ENCODE data around the gene KLF13. TPM values are rescaled to one million over a fixed set of nuclear protein-coding genes. Genes with fewer than 3 reads are reported as not detected.

The KLF13 gene
- total and polyA plus RNA-seq, 4 donors = 27.2 to 58.7 (median 33.6) TPM

GRCh38 chr15:31325595-31326155 lies 960 bp upstream of the KLF13 start:
- H3K27ac ChIP-seq (ENCODE audit: low read depth in 1 of 2, low read length in 2 of 2) = peak overlapping the region; percentile 81 to 91
- no peaks in the 10 kb centered on the region for H3K9me3 ChIP-seq (ENCODE audit: control insufficient read depth, low read length)
- 1% methylated on average over 41 to 58 of the region's 58 CpGs for WGBS, 2 donors
- H3K36me3 ChIP-seq (ENCODE audit: control insufficient read depth in 1 of 2, insufficient read depth in 2 of 2, low read length in 1 of 2) = no peaks in the 10 kb centered on the region
- peak overlapping the region; percentile 69 to 70 for H3K4me3 ChIP-seq (ENCODE audit: low read length in 2 of 2)
- intact Hi-C loops (cut with DNase I) = loop anchor here (5.0 to 10.0 kb wide), 8 partner anchors 42 to 539 kb away; partner anchors contain the start of gene MTMR10 (in 1 of the 2)
- DNase-seq = peak; percentile 78 to 81
- H3K27me3 ChIP-seq (ENCODE audit: control insufficient read depth in 1 of 2, insufficient read depth in 2 of 2, low read length in 1 of 2) = no peaks in the 10 kb centered on the region
- peak; percentile 37 for ATAC-seq (ENCODE audit: low FRiP score)
- peaks cover 0 to 3% of the 10 kb centered on the region in 2 donors for H3K4me1 ChIP-seq (ENCODE audit: control insufficient read depth in 1 of 2, insufficient read depth in 2 of 2, low read length in 2 of 2)

DNA sequence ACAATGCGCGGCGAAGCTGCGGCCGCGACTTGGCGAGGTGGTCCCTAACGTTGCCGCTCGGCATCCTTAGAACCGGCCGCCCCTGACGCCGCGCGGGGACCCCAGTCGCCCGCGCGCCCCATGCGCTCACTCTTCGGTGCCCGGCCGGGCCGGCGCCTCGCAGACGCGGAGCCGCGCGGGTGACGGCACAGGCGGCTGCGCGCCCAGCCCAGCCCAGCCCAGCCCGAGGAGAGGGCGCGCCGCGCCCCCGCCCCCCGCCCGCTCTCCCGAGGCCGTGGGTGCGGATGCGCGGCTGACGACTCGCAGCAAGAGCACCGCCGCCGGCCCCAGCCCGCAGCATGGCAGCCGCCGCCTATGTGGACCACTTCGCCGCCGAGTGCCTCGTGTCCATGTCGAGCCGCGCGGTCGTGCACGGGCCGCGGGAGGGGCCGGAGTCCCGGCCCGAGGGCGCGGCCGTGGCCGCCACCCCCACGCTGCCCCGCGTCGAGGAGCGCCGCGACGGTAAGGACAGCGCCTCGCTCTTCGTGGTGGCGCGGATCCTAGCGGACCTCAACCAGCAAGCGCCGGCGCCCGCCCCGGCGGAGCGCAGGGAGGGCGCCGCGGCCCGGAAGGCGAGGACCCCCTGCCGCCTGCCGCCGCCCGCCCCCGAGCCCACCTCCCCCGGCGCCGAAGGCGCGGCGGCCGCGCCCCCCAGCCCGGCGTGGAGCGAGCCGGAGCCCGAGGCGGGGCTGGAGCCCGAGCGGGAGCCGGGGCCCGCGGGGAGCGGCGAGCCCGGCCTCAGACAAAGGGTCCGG lies 437 bp downstream of the KLF13 start:
- peaks cover 0 to 3% of the 10 kb centered on the region in 2 donors for H3K4me1 ChIP-seq (ENCODE audit: control insufficient read depth in 1 of 2, insufficient read depth in 2 of 2, low read length in 2 of 2)
- peak overlapping the region; percentile 83 to 90 for H3K27ac ChIP-seq (ENCODE audit: low read depth in 1 of 2, low read length in 2 of 2)
- no peaks in the 10 kb centered on the region for H3K27me3 ChIP-seq (ENCODE audit: control insufficient read depth in 1 of 2, insufficient read depth in 2 of 2, low read length in 1 of 2)
- intact Hi-C loops (cut with DNase I) = loop anchor here (5.0 to 10.0 kb wide), 8 partner anchors 40 to 538 kb away; partner anchors contain the start of gene MTMR10 (in 1 of the 2)
- peak overlapping the region; percentile 79 to 95 for H3K4me3 ChIP-seq (ENCODE audit: low read length in 2 of 2)
- 0 to 1% methylated on average over 39 to 130 of the region's 130 CpGs for WGBS, 2 donors
- H3K36me3 ChIP-seq (ENCODE audit: control insufficient read depth in 1 of 2, insufficient read depth in 2 of 2, low read length in 1 of 2) = no peaks in the 10 kb centered on the region
- DNase-seq = peak in 1 of 2 donors; percentile 83
- no peaks in the 10 kb centered on the region for H3K9me3 ChIP-seq (ENCODE audit: control insufficient read depth, low read length)
- ATAC-seq (ENCODE audit: low FRiP score) = peak; percentile 53

GRCh38 chr15:31327669-31328427 lies 1.2 kb downstream of the KLF13 start:
- peak overlapping the region; percentile 53 to 82 for H3K27ac ChIP-seq (ENCODE audit: low read depth in 1 of 2, low read length in 2 of 2)
- no peaks in the 10 kb centered on the region for H3K36me3 ChIP-seq (ENCODE audit: control insufficient read depth in 1 of 2, insufficient read depth in 2 of 2, low read length in 1 of 2)
- no peaks in the 10 kb centered on the region for H3K9me3 ChIP-seq (ENCODE audit: control insufficient read depth, low read length)
- DNase-seq = peak; percentile 78 to 81
- peak overlapping the region; percentile 79 to 95 for H3K4me3 ChIP-seq (ENCODE audit: low read length in 2 of 2)
- 0 to 1% methylated on average over 51 to 108 of the region's 108 CpGs for WGBS, 2 donors
- intact Hi-C loops (cut with DNase I) = loop anchor here (5.0 to 10.0 kb wide), 8 partner anchors 39 to 537 kb away; partner anchors contain the start of gene MTMR10 (in 1 of the 2)
- ATAC-seq (ENCODE audit: low FRiP score) = peak; percentile 2
- H3K27me3 ChIP-seq (ENCODE audit: control insufficient read depth in 1 of 2, insufficient read depth in 2 of 2, low read length in 1 of 2) = no peaks in the 10 kb centered on the region
- peaks cover 0 to 3% of the 10 kb centered on the region in 2 donors for H3K4me1 ChIP-seq (ENCODE audit: control insufficient read depth in 1 of 2, insufficient read depth in 2 of 2, low read length in 2 of 2)

DNA sequence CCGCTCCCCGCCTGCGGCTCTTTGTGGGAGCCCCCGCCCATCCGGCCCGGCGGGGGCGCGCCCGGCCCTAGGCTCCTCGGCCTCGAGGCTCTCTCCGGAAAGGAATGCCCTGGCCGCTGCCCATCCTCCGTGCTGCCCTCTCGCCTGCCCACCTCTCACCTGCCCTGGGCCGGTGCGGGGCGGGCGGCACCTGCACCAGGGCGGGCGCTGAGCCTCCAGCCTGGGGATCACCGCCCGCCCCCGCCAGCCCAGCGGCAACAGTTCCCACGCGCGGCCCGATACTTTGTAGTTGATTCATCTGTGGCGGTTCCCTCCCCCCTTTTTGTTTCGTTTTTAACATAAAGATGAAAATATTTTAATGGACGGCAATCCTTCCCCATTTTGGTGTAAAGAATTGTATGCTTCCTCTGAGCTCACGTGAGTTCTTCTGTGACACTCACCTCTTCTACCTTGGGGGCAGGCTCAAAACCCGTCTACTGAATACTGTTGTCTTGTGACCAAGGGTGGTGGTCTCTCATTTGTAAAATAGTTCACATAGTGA lies 1.9 kb downstream of the KLF13 start:
- WGBS, 2 donors = 0 to 1% methylated on average over 35 of the region's 35 CpGs
- no peak for ATAC-seq (ENCODE audit: low FRiP score)
- Histone ChIP-seq H3K9me3 (ENCODE audit: control insufficient read depth, low read length) (no peaks in the 10 kb centered on the region), H3K4me3 (ENCODE audit: low read length in 2 of 2) (peak overlapping the region; percentile 79 to 95), H3K36me3 (ENCODE audit: control insufficient read depth in 1 of 2, insufficient read depth in 2 of 2, low read length in 1 of 2) (no peaks in the 10 kb centered on the region), H3K27me3 (ENCODE audit: control insufficient read depth in 1 of 2, insufficient read depth in 2 of 2, low read length in 1 of 2) (no peaks in the 10 kb centered on the region), H3K27ac (ENCODE audit: low read depth in 1 of 2, low read length in 2 of 2) (peak overlapping the region in 1 of 2 donors; percentile 82), H3K4me1 (ENCODE audit: control insufficient read depth in 1 of 2, insufficient read depth in 2 of 2, low read length in 2 of 2) (peaks cover 0 to 3% of the 10 kb centered on the region in 2 donors)
- peak in 1 of 2 donors; percentile 68 for DNase-seq
- intact Hi-C loops (cut with DNase I) = loop anchor here (5.0 to 10.0 kb wide), 8 partner anchors 39 to 536 kb away; partner anchors contain the start of gene MTMR10 (in 1 of the 2)

DNA sequence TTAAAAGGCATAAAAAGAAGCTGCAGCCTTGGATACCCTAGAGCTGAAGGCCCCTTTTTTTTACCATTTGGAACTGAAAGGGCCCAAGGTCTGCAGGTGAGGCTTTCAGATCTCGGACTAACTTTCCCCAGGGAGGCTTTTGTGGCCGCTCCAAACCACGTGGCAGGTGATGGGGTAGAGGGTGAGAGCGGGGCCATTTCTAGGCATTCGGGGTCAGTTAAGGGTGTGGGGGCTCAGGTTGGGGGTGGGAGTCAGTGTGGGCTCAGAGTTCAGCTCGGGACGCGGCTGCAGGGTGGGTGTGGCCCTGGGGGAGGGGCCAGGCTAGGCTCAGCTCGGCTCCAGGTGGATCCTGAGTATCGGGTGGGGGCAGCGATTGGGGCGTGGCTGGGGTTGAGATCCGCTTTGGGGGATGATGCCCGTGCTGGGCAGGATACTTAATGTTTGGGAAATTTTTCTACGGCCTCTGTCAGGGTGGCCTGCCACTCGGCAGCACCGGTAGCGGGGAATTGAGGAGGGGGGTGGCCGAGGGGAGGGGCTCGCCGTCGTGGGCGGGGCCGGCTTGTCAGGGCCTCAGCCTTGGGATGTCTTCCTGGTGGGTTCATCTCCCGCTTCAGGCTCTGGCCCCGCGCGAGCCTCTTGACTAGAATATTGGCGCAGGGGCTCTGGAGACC lies 2.5 kb downstream of the KLF13 start:
- intact Hi-C loops (cut with DNase I) = loop anchor here (5.0 to 10.0 kb wide), 8 partner anchors 38 to 536 kb away; partner anchors contain the start of gene MTMR10 (in 1 of the 2)
- no peak for ATAC-seq (ENCODE audit: low FRiP score)
- Histone ChIP-seq H3K4me3 (ENCODE audit: low read length in 2 of 2) (no peak overlapping the region), H3K27ac (ENCODE audit: low read depth in 1 of 2, low read length in 2 of 2) (no peak overlapping the region), H3K4me1 (ENCODE audit: control insufficient read depth in 1 of 2, insufficient read depth in 2 of 2, low read length in 2 of 2) (peaks cover 0 to 3% of the 10 kb centered on the region in 2 donors), H3K9me3 (ENCODE audit: control insufficient read depth, low read length) (no peaks in the 10 kb centered on the region), H3K27me3 (ENCODE audit: control insufficient read depth in 1 of 2, insufficient read depth in 2 of 2, low read length in 1 of 2) (no peaks in the 10 kb centered on the region), H3K36me3 (ENCODE audit: control insufficient read depth in 1 of 2, insufficient read depth in 2 of 2, low read length in 1 of 2) (no peaks in the 10 kb centered on the region)
- WGBS, 2 donors = 35 to 45% methylated on average over 23 to 29 of the region's 29 CpGs
- DNase-seq = peak in 1 of 2 donors; percentile 56

- Histone ChIP-seq H3K27me3 (ENCODE audit: control insufficient read depth in 1 of 2, insufficient read depth in 2 of 2, low read length in 1 of 2) (no peaks in the 10 kb centered on the region), H3K4me1 (ENCODE audit: control insufficient read depth in 1 of 2, insufficient read depth in 2 of 2, low read length in 2 of 2) (peaks cover 0 to 3% of the 10 kb centered on the region in 2 donors), H3K36me3 (ENCODE audit: control insufficient read depth in 1 of 2, insufficient read depth in 2 of 2, low read length in 1 of 2) (no peaks in the 10 kb centered on the region), H3K27ac (ENCODE audit: low read depth in 1 of 2, low read length in 2 of 2) (peak overlapping the region in 1 of 2 donors; percentile 20), H3K4me3 (ENCODE audit: low read length in 2 of 2) (no peak overlapping the region), H3K9me3 (ENCODE audit: control insufficient read depth, low read length) (no peaks in the 10 kb centered on the region)
- ATAC-seq (ENCODE audit: low FRiP score) = no peak
- DNase-seq = no peak
- intact Hi-C loops (cut with DNase I) = loop anchor here (5.0 to 10.0 kb wide), 8 partner anchors 38 to 535 kb away; partner anchors contain the start of gene MTMR10 (in 1 of the 2)
- WGBS, 2 donors = 59 to 62% methylated on average over 15 of the region's 15 CpGs
These were observed 3.0 kb downstream of the KLF13 start for GRCh38 chr15:31329640-31330010.

GRCh38 chr15:31330111-31330785 lies 3.6 kb downstream of the KLF13 start:
- no peaks in the 10 kb centered on the region for H3K4me1 ChIP-seq (ENCODE audit: control insufficient read depth in 1 of 2, insufficient read depth in 2 of 2, low read length in 2 of 2)

More at GRCh38 chr15:31330111-31330785, 3.6 kb downstream of the KLF13 start:
- WGBS, 2 donors = 53 to 62% methylated on average over 10 of the region's 10 CpGs
- intact Hi-C loops (cut with DNase I) = no loop called here
- no peaks in the 10 kb centered on the region for H3K36me3 ChIP-seq (ENCODE audit: control insufficient read depth in 1 of 2, insufficient read depth in 2 of 2, low read length in 1 of 2)
- DNase-seq (no peak), ATAC-seq (ENCODE audit: low FRiP score) (no peak)
- H3K9me3 ChIP-seq (ENCODE audit: control insufficient read depth, low read length) = no peaks in the 10 kb centered on the region
- H3K27me3 ChIP-seq (ENCODE audit: control insufficient read depth in 1 of 2, insufficient read depth in 2 of 2, low read length in 1 of 2) = no peaks in the 10 kb centered on the region
- peak overlapping the region in 1 of 2 donors; percentile 20 for H3K27ac ChIP-seq (ENCODE audit: low read depth in 1 of 2, low read length in 2 of 2)
- H3K4me3 ChIP-seq (ENCODE audit: low read length in 2 of 2) = no peak overlapping the region
